OCI-LY7 (cell line): ENCODE results near the gene ACER3.

ENCODE experiments used
- EZH2phosphoT487 ChIP-seq: fragments of 200-600 bp; sonication (generic); IDR thresholded peaks from 2 replicates; pipeline ENCODE4 v1.6.1; 2018; ENCODE audit warnings: low read depth, borderline replicate concordance, mild to moderate bottlenecking, mixed run types, antibody characterized with exemption, low read length, moderate library complexity, mixed read lengths
- TF ChIP-seq, protein P1 (sequence below): fragments of 200-600 bp; sonication (generic); conservative IDR thresholded peaks from 2 replicates; pipeline ENCODE4 v1.5.1; 2014; ENCODE audit warnings: mild to moderate bottlenecking, antibody characterized with exemption, low read length, moderate library complexity, mixed read lengths

DNA sequence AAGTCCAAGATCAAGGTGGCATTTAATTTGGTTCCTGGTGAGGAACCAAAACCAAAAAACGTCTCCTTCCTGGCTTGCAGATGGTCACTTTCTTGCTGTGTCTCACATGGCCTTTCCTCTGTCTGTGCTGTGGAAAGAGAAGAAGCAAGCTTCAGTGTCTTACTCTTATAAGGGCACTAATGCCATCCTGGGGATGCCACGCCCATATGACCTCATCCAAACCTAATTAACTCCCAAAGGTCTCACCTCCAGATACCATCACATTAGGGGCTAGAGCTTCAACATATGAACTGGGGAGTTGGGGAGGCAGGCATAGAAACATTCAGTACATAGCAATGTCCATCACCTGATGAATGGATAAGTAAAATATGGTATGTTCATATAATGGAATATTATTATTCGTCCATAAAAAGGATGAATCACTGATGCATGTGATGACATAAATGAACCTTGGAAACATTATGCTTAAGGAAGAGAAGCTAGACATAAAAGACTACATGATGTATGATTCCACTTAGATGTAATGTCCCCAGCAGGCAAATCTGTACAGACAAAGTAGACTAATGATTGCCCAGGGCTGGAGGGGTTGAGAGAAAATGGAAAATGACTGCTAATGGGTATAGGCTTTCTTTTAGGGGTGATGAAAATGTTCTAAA lies 94.9 kb downstream of the ACER3 start:
- TF ChIP-seq, protein P1, sequence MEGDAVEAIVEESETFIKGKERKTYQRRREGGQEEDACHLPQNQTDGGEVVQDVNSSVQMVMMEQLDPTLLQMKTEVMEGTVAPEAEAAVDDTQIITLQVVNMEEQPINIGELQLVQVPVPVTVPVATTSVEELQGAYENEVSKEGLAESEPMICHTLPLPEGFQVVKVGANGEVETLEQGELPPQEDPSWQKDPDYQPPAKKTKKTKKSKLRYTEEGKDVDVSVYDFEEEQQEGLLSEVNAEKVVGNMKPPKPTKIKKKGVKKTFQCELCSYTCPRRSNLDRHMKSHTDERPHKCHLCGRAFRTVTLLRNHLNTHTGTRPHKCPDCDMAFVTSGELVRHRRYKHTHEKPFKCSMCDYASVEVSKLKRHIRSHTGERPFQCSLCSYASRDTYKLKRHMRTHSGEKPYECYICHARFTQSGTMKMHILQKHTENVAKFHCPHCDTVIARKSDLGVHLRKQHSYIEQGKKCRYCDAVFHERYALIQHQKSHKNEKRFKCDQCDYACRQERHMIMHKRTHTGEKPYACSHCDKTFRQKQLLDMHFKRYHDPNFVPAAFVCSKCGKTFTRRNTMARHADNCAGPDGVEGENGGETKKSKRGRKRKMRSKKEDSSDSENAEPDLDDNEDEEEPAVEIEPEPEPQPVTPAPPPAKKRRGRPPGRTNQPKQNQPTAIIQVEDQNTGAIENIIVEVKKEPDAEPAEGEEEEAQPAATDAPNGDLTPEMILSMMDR: no peak
- no peak for TF ChIP-seq EZH2phosphoT487
